Measurements from ENCODE around the gene NCKAP5.
"Not testable (repeated sequence)": the region's sequence is repeated elsewhere in the genome, so short reads cannot be mapped to it uniquely, and the experiment has no call there.

NCKAP5 gene

DNA sequence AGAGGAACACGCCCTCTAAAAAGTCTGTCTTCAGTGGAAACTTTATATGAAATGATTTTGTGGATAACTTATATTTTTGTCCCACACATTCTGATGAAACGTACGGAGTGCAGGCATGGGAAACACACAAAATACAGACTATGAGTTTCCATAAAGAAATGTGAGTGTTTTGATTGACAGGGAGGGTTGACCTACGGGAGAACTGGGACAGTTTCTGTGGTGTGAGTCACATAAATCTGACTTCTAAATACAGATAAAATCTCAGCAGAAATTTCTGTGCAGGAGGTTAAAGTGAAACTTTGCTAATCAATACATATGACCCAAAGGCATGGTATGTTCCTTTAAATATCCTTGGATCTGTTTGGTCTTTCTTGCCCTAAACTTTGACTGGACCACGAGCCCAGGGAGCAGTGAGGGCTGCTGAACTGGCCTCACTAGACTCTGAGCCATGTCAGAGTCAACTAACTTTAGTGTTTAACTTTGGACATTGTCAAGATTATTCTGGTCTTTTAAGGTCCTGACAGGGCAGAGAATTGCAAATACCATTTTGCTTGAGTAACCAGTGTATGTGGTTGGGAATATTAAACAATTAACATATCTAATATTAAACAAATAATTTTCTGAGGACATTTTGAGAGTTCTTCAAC, 691.4 kb downstream of the NCKAP5 start:
- DNase-seq (ENCODE audit: low read depth), result no peak

DNA sequence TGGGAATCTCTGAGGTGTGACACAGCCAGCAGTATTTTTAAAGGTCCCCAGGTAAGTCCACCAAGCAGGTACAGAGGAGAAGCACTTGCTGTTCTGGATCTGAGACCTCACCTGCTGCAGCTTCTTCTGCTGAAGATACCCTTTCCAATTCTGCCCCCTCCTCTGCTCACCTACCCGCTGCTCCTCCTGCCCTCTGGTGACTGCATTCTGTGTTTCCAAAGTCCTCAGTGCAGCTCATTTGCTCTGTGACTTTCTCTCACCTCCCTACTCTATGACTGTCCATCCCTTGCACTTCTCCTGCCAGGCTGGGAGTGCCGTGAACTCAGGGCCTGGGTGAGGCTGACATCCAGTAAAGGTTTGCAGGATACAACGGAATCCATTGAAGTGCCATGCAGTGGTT, 693.1 kb downstream of the NCKAP5 start:
- DNase-seq (ENCODE audit: low read depth), result no peak

DNA sequence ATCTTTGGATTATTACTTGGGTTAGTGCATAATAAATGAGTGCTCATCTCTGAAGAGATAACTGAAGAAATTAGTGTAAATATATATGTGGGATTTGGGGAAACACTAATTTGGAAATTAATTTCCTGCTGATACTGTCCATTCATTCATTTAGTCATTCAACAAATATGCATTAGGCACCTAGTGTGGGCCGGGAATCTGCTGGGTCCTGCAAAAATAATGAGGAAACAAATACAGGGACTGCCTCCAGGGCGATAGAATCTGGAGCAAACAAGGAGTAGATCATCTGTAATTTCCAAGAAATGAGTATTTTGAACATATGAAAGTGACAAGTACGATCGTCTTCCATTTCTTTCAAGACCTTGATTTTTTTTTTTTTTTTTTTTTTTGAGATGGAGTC, 694.5 kb downstream of the NCKAP5 start:
- no peak for DNase-seq (ENCODE audit: low read depth)

DNA sequence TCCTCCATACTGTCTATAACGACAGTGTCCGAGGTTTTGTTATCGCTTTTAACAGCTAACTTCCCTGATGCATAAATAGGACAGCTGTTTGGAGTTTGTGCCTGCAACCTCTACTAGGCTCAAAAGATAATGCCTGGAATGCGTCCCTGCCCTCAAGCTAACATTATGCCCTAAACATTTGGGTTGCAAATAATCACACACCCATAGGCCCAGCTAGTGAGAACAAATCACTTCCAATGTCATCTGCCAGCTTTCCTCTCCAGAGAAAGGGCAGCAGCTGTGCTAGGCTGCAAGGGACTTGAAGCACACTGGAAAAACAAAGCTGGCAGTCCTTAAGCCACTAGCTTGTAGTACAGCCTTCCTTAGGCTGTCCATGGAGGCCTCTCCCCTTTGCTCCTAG, 696.4 kb downstream of the NCKAP5 start:
- no peak for DNase-seq (ENCODE audit: low read depth)

DNA sequence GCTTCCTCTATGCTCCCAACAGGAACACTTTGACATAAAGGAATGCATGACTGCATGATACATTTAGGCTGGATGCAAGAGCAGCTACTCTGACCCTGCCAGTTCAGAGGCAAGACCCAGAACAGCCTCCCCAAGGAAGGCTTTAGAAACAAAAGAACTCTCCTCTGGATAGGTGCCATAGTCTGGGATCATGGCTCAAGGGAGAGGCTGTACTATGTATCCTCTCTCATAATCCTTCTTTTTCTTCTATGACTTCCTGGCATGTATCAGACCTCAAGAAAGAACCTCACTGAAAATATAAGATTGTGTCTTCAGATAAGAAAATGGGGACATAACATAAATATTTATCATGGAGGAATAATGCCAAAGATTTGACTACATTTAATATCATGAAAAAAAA, 704.3 kb downstream of the NCKAP5 start:
- no peak for DNase-seq (ENCODE audit: low read depth)

DNA sequence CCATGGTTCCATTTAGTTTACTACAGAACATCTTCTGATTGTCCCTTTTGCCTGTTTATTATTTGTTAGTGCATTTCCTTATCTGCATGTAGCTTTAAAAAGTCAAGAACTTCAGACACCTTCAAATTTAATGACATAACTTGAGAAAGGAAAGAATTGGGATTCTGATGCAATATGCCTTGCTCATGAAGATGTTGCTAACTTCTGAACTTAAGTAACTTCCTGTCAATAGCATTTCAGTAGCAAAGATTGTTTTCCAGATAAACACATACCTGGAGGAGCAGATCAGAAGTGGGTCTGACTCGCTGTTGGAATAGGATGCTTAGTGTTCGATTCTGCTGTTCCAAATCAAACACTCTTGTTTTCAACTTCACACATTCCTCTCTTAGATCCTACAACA, 708.0 kb downstream of the NCKAP5 start:
- no peak for DNase-seq (ENCODE audit: low read depth)

DNA sequence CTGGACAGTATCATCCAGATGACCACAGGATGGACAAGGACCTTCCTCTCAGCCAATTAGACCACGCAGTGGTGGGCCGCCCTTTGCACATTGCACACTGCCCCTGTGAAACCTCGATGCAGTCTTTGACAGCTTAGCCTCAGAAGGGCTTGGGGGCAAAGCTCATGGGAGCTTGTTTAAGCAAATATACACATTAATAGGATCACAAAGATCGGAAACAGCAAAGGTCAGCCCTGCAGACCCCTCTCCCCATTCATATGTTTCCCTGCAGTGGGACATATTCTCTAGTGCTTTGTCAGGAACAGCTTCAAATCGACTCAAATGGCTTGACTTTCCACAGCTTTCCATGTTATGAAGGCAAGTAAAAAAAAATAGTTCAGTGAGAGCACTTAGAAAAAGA, 708.7 kb downstream of the NCKAP5 start:
- DNase-seq (ENCODE audit: low read depth), result no peak

DNA sequence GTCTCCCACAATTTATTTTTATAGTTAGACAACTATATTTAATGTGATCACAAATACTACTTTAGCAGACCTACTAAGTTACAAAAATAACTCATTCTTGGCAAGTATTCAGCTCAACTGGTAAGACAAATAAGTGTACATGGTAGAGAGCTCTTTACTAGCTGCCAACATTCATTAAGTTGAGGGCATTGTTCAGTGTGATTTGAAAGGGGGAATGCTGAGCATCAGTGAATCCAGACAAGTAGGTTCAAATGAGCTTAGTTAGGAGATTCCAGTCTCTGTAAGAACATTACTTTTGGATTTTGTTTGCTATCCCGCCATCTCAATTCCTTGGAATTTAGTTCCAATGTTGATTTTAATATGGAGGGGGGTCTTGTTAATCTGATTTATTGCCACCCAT, 710.9 kb downstream of the NCKAP5 start:
- no peak for DNase-seq (ENCODE audit: low read depth)

DNA sequence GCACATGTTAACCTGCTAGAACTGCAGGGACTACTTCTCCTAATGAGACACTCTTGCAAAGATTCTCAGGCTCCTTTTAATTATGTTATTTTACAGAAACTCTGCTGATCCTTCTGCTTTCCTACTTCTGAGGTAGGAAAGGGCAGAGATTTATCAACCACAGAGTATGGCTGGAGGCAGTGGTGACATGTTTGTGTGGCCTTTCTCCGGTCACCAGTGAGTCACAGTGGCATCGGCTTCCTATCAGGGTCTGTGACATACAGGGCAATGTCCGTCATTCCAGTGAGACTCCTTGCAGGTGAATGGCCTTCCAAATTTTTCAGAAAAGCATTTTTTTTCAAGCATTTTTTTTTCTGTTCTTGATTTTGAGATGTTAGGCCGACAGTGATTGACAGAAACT, 717.6 kb downstream of the NCKAP5 start:
- DNase-seq (ENCODE audit: low read depth), result no peak

DNA sequence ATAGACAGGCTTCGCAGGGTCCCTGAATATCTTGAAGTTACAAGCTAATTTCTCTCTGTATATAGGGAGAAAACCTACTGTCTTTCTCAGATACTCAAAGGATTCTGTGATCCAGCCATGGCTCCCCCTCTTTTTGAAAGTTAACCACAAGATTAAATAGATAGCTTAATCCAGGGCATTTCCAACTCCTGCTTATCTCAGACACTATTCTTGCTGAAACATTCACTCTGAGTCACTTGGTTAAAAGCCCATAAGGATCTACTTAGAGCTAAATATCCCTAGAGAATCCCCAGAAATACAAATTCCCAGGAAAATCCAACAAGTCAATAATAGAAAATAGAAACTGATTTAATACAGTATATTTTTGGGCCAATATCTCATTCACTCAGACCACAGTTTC, 719.1 kb downstream of the NCKAP5 start:
- DNase-seq (ENCODE audit: low read depth), result no peak

DNA sequence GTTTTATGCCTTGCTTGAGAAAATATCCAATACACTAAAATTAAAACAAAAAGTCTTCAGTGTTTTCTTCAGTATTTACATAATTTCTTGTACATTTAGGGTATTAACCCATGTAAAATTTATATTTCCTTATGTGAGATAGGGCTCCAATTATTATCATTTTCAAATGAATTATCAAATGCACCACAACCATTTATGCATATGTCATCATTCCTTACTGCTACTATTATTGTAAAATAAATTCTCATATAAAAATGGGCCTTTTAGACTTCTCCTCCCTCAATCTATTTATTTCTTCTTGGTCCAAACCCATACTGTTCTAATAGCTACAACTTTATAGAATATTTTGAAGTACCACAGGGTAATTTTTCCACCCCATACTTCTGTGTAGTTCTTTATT, 722.9 kb downstream of the NCKAP5 start:
- no peak for DNase-seq (ENCODE audit: low read depth)

DNA sequence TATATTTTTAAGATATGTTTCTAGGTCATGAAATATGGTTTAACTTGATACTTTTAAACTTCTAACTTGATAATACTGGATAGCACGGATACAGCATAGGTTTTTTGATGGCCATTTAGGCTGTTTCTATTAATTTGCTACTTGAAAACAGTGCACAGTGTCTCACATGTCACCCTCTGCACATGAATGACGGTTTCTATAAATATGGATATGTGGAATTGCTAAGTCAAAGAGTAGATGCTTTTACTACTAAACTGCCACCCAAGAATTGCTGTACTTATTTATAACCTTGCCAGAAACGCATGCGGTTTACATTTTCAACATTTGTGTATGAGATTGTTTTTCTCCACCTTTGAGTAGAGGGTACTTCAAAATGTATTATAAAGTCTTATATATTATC, 723.7 kb downstream of the NCKAP5 start:
- no peak for DNase-seq (ENCODE audit: low read depth)

DNA sequence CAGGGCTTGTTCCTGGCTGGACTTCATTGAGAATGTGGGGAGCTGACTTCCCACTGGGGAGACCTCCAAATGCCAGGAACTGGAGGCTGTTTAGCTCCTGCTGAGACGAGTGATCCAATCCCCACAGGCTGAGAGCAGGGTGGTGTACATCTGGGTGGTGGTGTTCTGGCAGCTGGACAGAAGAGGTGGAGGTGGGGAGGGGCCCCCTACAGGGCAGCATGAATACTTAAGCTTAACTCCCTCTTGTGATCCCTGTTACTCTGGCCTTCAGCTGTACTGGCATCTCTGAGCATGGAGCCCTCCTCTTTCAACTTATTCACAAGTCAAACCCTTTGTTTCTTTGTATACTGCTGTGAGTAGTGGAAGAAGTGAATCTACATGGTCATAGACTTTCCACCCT, 730.5 kb downstream of the NCKAP5 start:
- no peak for DNase-seq (ENCODE audit: low read depth)

DNA sequence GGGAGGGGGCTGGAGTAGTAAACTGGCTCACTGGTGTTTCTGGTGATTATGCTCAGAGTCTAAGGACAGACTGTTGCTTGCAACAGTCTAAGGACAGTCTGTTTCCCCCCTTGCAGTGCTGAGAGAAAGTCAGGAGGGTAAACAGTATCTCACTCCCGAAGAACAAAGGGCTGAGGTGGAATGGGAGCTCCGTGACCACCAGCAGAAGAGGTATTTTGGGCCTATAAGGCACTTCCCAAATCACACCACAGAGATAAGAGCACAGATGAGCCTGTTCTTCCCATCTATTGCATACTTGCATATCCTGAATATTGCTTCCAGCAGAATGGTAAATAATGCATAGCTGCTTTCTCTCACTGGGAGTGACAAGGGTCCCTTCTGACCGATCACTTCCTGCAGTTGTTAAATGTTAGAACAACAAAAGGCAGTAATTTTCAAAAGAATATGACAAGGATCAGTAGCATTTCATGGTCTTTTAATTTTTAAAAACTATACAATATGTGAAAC, 737.9 kb downstream of the NCKAP5 start:
- DNase-seq (ENCODE audit: low read depth), result no peak

DNA sequence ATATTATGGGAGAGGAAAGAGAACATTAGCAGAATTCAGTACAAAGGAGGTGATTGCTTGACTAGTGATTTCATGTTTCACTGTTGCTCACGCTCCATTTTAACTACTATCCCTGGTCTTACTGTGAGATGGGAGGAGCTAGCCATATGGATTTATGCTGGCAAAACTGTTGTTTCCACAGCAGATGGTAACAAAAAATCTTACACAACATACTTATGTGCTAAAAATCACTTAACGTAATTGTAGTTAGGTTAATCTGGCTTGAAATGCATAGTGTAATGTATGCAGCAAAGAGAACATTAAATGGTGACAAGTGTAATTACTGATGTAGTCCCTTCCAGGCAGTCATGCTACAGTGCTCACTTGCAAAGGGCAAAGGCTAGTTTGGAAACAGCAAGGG, 742.7 kb downstream of the NCKAP5 start:
- no peak for DNase-seq (ENCODE audit: low read depth)

DNA sequence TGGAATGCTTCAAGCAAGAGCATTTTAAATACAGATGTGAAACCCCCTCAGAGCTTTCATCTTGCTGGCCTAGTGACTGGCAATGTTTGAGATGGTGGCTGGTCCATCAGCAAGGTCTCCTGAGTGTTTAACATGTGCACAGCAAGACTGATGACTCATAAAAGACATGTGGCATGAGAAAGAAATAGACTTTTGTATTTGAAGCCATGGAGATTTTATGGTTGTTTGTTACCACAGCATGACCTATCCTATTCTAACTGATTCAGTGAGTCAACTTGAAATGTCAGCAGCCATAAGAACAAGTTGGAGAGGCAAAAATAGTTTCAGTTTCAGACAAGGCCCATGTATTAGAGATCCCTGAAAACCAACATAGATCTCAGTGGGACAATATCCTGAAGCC, 743.5 kb downstream of the NCKAP5 start:
- DNase-seq (ENCODE audit: low read depth), result no peak

DNA sequence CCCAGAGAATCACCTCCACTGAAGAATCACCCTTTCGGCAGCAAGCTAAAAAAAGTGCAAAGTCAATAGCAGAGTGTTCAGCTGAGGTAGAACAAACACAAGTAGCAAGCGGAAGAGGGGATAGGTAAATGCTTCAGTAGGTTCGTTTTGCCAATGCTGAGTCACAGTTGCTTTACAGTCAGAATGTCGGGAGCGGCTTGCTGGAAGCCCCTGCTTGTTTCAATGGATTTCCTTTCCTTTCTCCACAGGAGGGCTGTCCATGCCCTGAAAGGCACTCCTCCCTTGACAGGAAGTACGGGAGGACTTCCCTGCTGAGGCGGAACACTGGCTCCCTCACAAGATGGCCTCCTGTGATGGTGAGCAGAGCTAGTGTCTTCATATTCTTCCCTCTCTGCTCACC, 752.0 kb downstream of the NCKAP5 start:
- DNase-seq (ENCODE audit: low read depth), result no peak

DNA sequence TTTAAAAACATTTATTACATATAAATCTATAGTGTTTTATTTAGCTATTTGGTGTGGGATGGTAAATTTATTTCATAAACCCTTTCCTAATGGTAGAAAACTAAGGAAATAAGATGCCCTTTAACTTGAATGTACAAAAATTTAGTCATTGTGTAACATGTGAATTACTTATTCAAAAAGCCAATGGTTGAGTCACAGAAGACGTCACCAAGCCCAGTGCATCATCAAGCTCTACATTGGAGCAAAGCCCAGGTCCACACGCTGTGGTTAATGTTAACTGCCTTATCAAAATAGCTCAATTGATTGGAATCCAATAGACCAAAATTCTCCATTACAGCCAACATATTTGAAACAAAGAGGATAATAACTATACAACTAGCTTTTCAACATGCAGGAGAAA, 752.7 kb downstream of the NCKAP5 start:
- DNase-seq (ENCODE audit: low read depth), result no peak

DNA sequence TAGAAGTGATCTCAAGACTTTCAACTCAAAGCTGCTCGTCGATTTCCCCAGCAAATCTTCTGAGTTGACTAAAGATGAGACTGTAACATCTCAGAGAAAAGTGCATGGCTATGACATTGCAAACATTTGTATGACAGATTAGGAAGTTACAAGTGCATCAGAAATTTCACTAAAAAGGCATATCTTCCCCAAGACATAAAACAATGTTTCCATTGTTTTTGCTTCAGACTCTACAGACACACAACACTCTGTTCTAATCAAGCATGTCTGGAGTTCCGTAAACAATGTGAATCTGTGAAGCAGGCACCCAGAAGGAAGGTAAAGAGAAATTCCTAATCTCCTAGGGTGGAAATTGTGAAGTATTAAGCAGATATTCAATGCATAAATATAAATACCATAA, 753.6 kb downstream of the NCKAP5 start:
- DNase-seq (ENCODE audit: low read depth), result no peak

DNA sequence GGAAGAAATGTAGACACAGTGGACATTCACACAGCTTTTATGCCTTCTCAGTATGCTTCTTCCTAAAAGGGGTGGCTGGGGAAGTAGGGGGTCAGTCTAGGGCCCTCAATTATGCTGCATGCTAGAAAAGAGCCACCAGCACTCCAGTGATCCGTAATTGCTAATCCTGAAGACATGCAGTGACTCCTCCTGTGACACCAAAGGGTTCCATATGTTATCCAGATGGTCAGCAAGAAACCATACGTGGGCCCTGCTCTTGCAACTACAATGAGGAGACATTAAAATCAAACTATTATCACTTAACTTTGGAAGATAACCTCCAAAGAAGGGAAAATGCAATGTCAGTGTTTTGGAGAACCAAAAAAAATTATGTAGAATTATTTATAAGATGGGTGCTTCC, 754.8 kb downstream of the NCKAP5 start:
- DNase-seq (ENCODE audit: low read depth), result no peak

DNA sequence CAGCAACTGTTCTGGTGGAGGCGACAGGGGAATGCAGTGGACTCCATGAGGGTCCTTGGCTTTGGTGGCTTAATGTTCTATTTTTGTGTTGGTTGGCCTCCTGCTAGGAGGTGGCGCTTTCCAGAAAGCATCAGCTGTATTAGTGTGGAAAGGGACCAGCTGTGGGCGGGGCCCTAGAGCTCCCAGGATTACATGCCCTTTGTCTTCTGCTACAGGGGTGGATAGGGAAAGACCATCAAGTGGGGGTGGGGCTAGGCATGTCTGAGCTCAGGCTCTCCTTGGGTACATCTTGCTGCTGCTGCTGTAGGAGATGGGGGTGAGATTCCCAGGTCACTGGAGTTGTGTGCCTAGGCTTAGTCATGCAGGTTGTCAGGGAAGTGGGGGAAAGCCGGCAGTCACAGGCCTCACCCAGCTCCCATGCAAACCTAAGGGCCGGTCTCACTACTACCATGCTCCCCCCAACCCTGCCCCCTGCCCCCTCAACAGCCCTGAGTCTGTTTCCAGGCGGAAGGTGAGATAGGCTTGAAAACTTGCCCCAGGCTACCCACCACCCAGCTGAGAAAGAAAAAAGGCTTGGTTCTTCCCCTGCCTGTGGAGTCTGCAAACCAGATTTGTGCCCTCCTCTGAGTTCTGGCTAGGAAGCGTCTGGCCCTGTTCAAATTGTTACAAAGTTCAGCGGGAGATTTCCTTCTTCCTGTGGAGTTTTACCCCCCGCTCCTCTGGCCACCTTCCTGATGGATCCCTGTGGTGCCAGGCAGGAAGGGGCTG, 756.9 kb downstream of the NCKAP5 start:
- no peak for DNase-seq (ENCODE audit: low read depth)

DNA sequence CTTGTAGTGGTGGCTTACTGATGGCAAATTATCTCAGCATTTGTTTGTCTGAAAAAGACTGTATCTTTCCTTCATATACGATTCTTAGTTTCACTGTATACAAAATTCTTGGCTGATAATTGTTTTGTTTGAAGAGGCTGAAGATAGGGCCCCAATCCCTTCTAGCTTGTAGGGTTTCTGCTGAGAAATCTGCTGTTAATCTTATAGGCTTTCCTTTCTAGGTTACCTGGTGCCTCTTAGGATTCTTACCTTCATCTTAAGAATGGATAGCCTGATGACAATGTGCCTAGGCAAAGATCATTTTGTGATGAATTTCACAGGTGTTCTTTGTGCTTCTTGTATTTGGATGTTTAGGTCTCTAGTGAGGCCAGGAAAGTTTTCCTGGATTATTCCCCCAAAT, 758.3 kb downstream of the NCKAP5 start:
- not testable (repeated sequence) for DNase-seq (ENCODE audit: low read depth)

DNA sequence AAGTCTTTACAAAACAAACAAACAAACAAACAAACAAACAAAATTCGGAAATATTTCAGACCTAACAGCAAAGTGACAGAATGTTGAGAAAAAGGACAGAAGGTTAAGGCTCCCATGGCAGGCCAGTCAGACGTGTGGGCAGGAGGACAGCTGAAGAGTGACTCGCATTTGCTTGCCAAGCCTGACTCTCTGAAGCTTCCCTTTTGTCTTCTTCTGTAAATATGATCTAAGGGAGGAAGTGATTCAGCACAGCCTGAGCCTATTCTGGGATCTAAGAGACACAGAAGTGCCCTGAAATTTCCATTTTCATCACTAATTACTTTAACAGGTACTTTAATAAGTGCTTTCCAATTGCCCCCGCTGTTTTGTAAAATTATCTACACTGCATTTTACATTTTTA, 764.2 kb downstream of the NCKAP5 start:
- no peak for DNase-seq (ENCODE audit: low read depth)

DNA sequence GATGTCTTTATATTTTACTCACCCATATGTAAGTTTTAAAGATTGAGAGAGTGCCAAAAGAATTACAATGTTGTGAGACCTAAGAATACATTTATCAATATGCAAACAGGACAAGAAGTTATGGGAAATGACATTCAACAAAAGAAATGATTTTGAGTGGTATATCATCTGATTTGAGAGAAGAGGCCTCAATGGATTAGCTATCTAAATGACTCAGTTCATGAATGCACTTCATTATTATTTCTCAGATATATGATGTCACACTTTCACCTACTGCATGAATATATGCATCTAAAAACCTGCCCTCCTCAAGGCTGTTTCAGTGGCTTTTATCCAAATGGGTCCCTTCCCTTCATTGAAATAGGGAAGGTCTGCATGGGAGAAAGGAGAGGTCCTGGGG, 769.9 kb downstream of the NCKAP5 start:
- DNase-seq (ENCODE audit: low read depth), result no peak
